HepG2 (cell line): Measurements from ENCODE around the gene AFTPH. TPM values are rescaled to one million over a fixed set of nuclear protein-coding genes. Genes with fewer than 3 reads are reported as not detected.

Source experiments
- ARID3A ChIP-seq: IDR thresholded peaks from 2 replicates; pipeline ENCODE4 v1.6.1; 2012; ENCODE audit warnings: low read depth, low read length, improper control_type of control experiment
- CBX2 ChIP-seq, 2 experiments: fragments of 200-600 bp in 1 of 2; sonication (generic); formaldehyde crosslinking in 1 of 2; IDR thresholded peaks; 2 replicates each; pipeline versions ENCODE4 v1.7.0 to v1.8.1; 2018 to 2022; ENCODE audit warnings: low read depth in 2 of 2, low read length in 1 of 2, mild to moderate bottlenecking in 1 of 2, missing genetic modification reagents in 1 of 2
- CEBPG ChIP-seq: IDR thresholded peaks from 2 replicates; pipeline ENCODE4 v1.6.1; 2016
- CENPT ChIP-seq: sonication (generic); formaldehyde crosslinking; IDR thresholded peaks from 2 replicates; pipeline ENCODE4 v1.8.0; 2022; ENCODE audit warnings: low read depth, mild to moderate bottlenecking, moderate library complexity, missing genetic modification reagents
- EP300 ChIP-seq, 3 experiments: sonication (generic) in 1 of 3; formaldehyde crosslinking in 1 of 3; IDR thresholded peaks; 2 replicates each; pipeline versions ENCODE4 v1.5.1 to v1.6.1; 2011 to 2020; ENCODE audit warnings: low read depth in 2 of 3, low read length in 2 of 3, borderline replicate concordance in 1 of 3, improper control_type of control experiment in 1 of 3, mild to moderate bottlenecking in 1 of 3, missing genetic modification reagents in 1 of 3, moderate library complexity in 1 of 3
- FOXA3 ChIP-seq: IDR thresholded peaks from 2 replicates; pipeline ENCODE4 v1.6.1; 2016; ENCODE audit warnings: missing genetic modification reagents, missing compliant biosample characterization
- GTF2F1 ChIP-seq: fragments of 150-350 bp; IDR thresholded peaks from 2 replicates; pipeline ENCODE4 v1.6.1; 2014; ENCODE audit warnings: low read length
- LCORL ChIP-seq, 2 experiments: fragments of 450-650 bp in 1 of 2; sonication (generic) in 1 of 2; formaldehyde crosslinking in 1 of 2; IDR thresholded peaks; 2 replicates each; pipeline versions ENCODE4 v1.5.0 to v1.6.1; 2017 to 2020; ENCODE audit warnings: antibody characterized with exemption in 1 of 2, missing genetic modification reagents in 1 of 2
- NR2F1 ChIP-seq, 2 experiments: fragments of 450-650 bp in 1 of 2; formaldehyde crosslinking in 1 of 2; IDR thresholded peaks; 2 replicates each; pipeline versions ENCODE4 v1.5.0 to v1.6.1; 2016 to 2020; ENCODE audit warnings: mild to moderate bottlenecking in 1 of 2, missing compliant biosample characterization in 1 of 2, missing genetic modification reagents in 1 of 2, moderate library complexity in 1 of 2
- PITX1 ChIP-seq: sonication (generic); formaldehyde crosslinking; IDR thresholded peaks from 2 replicates; pipeline ENCODE4 v1.5.1; 2020; ENCODE audit warnings: mild to moderate bottlenecking, missing genetic modification reagents
- SATB2 ChIP-seq: sonication (generic); formaldehyde crosslinking; IDR thresholded peaks from 2 replicates; pipeline ENCODE4 v1.5.0; 2020; ENCODE audit warnings: missing genetic modification reagents
- ZFY ChIP-seq: sonication (generic); formaldehyde crosslinking; IDR thresholded peaks from 2 replicates; pipeline ENCODE4 v1.4.0; 2020; ENCODE audit warnings: missing genetic modification reagents
- ZNF503 ChIP-seq: sonication (generic); formaldehyde crosslinking; IDR thresholded peaks from 2 replicates; pipeline ENCODE4 v1.4.0; 2020; ENCODE audit warnings: missing genetic modification reagents
- ZNF577 ChIP-seq: sonication (generic); formaldehyde crosslinking; IDR thresholded peaks from 2 replicates; pipeline ENCODE4 v1.4.0; 2020; ENCODE audit warnings: mild to moderate bottlenecking, low read depth, missing genetic modification reagents, borderline replicate concordance
- polyA plus RNA-seq, 8 experiments: library from polyadenylated mRNA; depleted of rRNA in 3 of 8; stranded (reverse) in 7 of 8; unstranded in 1 of 8; fragments of >200 nt; fragmentation: Illumina TruSeq in 4 of 8; extraction: Trizol in 4 of 8; gene quantifications; 2 replicates each; pipeline versions ENCODE4 v1.2.1 to v1.2.3, GENCODE V29; 2011 to 2016; ENCODE audit warnings: low read depth in 4 of 8, missing spikeins in 1 of 8, mixed read lengths in 1 of 8; ENCODE audit not compliant: insufficient read depth in 1 of 8
- total RNA-seq, 5 experiments: library from RNA; depleted of rRNA; stranded (reverse); fragments of >200 nt; fragmentation: Illumina TruSeq; extraction: Trizol; gene quantifications; 2 replicates each; pipeline ENCODE4 v1.2.3, GENCODE V29; 2016; ENCODE audit warnings: low read depth in 1 of 5
- TF ChIP-seq, protein P1 (sequence below), 2 experiments: sonication (generic) in 1 of 2; formaldehyde crosslinking in 1 of 2; IDR thresholded peaks; 2 replicates each; pipeline versions ENCODE4 v1.4.0 to v1.6.1; 2016 to 2020; ENCODE audit warnings: borderline replicate concordance in 1 of 2, low read depth in 1 of 2, mild to moderate bottlenecking in 1 of 2, missing genetic modification reagents in 1 of 2
- TF ChIP-seq, protein P2 (sequence below): sonication (generic); formaldehyde crosslinking; IDR thresholded peaks from 2 replicates; pipeline ENCODE4 v1.8.0; 2022; ENCODE audit warnings: mild to moderate bottlenecking, missing genetic modification reagents

Gene AFTPH
- total and polyA plus RNA-seq, 2 of the 13 experiments (the other 11 are each of a cell fraction or from before 2014, with no cell fraction given) = 27.5 to 36.8 TPM

DNA sequence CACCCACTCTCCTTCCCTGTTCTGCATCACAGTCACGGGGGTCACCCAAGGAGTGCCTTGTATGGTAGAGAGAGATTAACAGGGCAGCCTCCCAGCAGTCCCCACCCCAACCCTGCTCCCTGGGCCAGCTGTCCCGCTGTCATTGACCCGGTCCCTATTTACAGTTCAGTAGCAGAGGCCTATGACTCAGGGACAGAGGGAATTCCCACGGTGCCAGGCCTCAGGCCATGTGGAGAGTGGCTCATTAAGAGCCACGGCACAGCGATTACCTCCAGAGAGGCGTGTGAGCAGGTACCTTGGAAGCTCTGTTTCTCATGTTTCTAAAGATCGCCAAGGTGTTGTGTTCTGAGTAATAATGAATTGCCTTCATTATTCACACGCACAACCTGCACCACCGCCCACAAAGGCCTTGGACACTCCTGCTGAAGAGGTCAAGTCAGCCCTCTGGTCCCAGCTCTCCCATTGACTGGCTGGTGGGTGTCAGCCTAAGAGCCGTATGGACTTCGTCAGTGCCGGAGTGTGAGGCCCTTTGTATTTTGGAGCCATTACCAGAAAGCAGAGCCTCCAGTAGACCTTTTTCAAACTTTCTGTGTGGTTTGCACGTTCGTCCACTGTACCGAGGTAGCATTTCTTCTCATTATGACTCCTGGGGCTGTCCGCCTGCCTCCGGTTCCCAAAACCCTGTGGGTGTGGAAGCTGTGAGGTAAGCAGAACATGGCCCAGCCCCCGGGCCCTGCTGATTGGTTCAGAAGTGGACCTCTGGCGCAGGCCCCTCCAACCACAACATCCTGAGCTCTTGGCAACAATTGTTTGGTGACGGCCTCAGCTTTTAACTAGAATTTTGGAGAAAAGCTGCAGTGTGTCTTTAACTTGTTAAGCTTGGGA is 82.6 kb downstream of the AFTPH start (continued):
- TF ChIP-seq FOXA3 (CRISPR knock-in tag) = peak; percentile 82
- no peak for TF ChIP-seq NR2F1 (CRISPR knock-in tag; IDR thresholded peaks at IDR 0.05)
- no peak for TF ChIP-seq GTF2F1
- peak; percentile 55 for TF ChIP-seq ZFY (CRISPR knock-in tag)
- no peak for TF ChIP-seq ZNF577 (CRISPR knock-in tag)
- no peak for TF ChIP-seq CEBPG (CRISPR knock-in tag)
- no peak for TF ChIP-seq SATB2 (CRISPR knock-in tag)
- no peak for TF ChIP-seq PITX1 (CRISPR knock-in tag)
- no peak for TF ChIP-seq ZNF503
- no peak for TF ChIP-seq ARID3A
- TF ChIP-seq, protein P1, sequence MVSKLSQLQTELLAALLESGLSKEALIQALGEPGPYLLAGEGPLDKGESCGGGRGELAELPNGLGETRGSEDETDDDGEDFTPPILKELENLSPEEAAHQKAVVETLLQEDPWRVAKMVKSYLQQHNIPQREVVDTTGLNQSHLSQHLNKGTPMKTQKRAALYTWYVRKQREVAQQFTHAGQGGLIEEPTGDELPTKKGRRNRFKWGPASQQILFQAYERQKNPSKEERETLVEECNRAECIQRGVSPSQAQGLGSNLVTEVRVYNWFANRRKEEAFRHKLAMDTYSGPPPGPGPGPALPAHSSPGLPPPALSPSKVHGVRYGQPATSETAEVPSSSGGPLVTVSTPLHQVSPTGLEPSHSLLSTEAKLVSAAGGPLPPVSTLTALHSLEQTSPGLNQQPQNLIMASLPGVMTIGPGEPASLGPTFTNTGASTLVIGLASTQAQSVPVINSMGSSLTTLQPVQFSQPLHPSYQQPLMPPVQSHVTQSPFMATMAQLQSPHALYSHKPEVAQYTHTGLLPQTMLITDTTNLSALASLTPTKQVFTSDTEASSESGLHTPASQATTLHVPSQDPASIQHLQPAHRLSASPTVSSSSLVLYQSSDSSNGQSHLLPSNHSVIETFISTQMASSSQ (IDR thresholded peaks at IDR 0.05; ENCODE audit: low read depth) = no peak
- TF ChIP-seq, protein P1 (CRISPR knock-in tag; IDR thresholded peaks at IDR 0.05; ENCODE audit: borderline replicate concordance) = no peak
- TF ChIP-seq CENPT (CRISPR knock-in tag) = no peak
- TF ChIP-seq LCORL (IDR thresholded peaks at IDR 0.05) = no peak
- peak; percentile 87 for TF ChIP-seq LCORL (CRISPR knock-in tag; IDR thresholded peaks at IDR 0.05)
- 0 out of 4 replicates have a peak, but pooled peaks of 1 of the 2 experiments have one; percentile 3 for TF ChIP-seq EP300 (IDR thresholded peaks at IDR 0.05; ENCODE audit: low read depth in 2 of 2, low read length in 2 of 2)
- 0 out of 2 replicates have a peak, but pooled peaks have one; percentile 13 for TF ChIP-seq EP300 (CRISPR knock-in tag; IDR thresholded peaks at IDR 0.05; ENCODE audit: borderline replicate concordance)
- TF ChIP-seq, protein P2, sequence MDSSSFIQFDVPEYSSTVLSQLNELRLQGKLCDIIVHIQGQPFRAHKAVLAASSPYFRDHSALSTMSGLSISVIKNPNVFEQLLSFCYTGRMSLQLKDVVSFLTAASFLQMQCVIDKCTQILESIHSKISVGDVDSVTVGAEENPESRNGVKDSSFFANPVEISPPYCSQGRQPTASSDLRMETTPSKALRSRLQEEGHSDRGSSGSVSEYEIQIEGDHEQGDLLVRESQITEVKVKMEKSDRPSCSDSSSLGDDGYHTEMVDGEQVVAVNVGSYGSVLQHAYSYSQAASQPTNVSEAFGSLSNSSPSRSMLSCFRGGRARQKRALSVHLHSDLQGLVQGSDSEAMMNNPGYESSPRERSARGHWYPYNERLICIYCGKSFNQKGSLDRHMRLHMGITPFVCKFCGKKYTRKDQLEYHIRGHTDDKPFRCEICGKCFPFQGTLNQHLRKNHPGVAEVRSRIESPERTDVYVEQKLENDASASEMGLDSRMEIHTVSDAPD (CRISPR knock-in tag) = 0 out of 2 replicates have a peak, but pooled peaks have one; percentile 15
- TF ChIP-seq CBX2 (IDR thresholded peaks at IDR 0.05; ENCODE audit: low read depth, low read length) = no peak; the same call in 1 of the 2 replicates
- TF ChIP-seq CBX2 (CRISPR knock-in tag; IDR thresholded peaks at IDR 0.05; ENCODE audit: low read depth) = 0 out of 2 replicates have a peak, but pooled peaks have one; percentile 76
